Dedifferentiated amniotic fluid mesenchymal stem cell (primary cell): ENCODE data around the gene POTEG.
"Not testable (repeated sequence)": the region's sequence is repeated elsewhere in the genome, so short reads cannot be mapped to it uniquely, and the experiment has no call there.

Experiments used
- DNase-seq: peaks from one replicate; pipeline ENCODE4 v3.0.0-alpha.2; 2016; ENCODE audit errors: extremely low spot score

Gene POTEG

DNA sequence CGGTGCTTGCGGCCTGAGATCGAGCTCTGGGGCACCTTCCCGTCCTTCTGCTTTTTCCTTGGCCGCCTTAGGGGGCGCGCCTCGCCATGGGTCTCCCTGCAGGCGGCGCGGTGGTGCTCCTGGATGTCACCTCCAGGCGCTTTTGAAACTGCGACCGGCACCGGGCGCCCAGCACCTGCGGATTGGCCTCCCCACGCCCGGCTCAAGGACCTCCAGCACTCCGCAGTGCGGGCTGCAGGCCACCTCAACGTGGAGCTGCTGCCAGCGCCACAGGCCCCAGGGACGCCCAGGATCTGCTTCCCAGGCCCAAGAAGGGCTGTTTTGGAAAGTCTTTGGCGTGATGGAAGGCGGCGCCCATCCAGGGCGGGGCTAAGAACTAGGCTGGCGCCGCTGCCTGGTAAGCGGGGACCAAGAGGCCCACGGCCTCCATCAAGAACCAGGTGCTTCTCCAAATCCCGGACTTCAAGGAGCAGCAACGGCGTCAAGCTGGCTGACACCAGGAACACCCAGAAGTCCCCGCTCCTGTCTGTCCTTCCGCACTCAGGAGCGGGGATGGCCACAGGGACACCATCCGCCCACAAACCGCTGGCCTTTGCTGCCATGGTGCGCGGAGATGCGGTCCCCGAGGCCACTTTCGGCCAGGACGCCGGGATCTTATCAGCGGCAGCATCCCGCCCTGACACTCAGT, 61.2 kb downstream of the POTEG start:
- DNase-seq: not testable (repeated sequence)

DNA sequence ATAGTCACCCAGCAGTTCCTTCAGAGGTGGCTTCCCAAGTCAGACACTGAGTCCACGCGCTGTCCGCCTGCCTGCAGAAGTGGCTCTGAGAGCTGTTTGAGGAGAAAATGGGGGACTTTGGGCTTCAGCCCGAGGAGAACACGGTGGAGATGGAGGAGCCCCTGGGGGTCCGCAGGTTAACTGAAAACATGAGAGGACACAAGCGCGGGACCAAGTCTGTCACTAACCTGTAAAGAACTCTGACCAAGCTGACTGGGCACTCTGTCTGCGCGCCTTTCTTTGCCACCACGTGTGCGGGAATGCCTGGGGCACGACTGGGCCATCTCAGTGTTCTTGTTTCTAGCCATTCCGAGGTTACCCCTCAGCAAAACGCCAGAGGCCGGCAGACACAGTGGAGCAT, 62.4 kb downstream of the POTEG start:
- DNase-seq: not testable (repeated sequence)

DNA sequence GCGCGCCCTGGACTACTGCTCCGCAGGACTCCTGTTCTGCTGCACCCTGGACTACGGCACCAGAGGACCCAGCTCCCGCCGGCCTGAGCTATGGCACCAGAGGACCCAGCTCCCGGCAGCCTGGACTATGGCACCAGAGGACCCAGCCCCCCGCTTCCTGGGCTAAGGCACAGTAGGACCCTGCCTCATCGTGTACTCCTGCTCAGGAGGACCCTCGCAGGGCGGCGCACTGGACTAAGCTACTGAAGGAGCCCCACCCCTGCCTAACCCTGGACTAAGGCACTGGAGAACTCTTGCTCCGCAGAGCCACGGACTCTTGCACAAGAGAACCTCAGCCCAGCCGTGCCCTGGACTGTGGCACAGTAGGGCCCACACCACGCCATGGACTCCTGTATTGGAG, 71.3 kb downstream of the POTEG start:
- DNase-seq: not testable (repeated sequence)

DNA sequence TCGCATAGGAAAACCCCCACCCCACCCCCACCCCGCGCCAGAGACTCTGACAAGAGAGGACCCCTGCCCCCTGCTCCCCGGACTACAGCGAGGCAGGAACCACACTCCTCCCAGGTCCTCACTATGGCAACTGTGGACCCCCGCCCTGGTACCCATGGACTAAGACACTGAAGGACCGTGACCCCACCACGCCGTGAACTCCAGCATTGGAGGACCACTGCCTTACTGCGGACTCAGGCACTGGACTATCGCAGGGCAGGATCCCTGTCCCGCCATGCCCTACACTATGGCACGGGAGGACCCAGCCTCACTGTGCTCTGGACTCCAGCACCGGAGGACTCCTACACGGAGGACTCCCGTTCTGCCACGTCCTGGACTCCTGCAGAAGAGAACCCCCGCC, 71.8 kb downstream of the POTEG start:
- not testable (repeated sequence) for DNase-seq

DNA sequence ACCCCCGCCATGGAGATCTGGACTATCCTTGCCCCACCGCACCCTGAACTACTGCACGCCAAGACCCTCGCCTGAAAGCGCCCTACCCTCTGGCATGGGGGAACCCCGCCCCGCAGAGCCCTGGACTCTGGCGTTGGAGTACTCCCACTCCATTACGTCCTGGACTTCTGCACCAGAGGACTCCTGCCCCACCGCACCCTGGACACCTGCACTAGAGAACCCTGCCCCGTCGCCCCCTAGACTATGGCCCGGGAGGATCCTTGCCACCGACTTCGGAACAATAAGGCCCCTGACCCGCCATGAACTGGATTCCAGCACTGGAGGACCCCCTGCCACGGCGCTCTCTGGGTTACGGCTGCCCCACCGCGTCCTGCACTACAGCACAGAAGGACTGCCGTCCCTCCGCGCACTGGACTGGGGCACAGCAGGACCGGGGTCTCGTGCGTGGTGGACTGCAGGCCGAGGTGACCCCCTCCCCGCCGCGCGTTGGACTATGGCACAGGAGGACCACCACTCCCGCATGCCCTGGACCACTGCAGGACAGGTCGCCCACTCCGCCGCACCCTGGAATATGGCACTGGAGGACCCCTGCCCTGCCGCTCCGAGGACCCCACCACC, 72.4 kb downstream of the POTEG start:
- not testable (repeated sequence) for DNase-seq

DNA sequence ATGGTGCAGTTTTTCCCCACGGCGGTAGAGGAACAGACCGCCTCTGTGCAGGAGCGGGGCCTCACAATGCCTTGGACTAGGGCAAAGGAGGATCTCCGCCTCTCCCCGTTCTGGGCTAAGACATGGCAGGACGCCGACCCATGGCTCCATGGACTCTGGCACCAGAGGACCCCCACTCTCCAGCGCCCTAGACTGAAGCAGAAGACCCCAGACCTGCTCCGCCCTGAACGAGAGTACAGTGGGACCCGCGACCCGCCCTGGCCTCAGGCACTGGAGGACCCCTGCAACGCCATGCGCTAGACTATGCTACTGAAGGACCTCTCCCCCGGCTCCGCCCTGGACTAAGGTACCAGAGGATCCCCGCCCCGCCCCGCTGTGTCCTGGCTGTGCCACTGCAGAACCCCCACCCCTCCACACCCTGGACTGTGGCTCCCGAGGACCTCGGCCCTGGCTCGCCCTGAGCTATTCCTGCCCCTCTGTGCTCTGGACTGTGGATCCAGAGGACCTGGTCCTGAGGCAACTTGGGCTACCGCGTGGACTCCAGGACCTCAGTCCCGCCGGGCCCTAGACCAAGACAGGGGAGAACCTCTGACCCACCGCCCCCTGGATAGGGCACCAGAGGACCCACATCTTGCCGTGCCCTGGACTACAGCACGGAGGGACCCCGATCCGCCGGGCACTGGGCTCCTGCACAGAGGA, 73.1 kb downstream of the POTEG start:
- DNase-seq: not testable (repeated sequence)
